Thyroid gland (tissue), 4 donors: ENCODE measurements around the gene MACROD1.

ENCODE experiments used
- POLR2A ChIP-seq, 2 donors: fragments of 450-650 bp; IDR thresholded peaks; one replicate each; pipeline ENCODE4 v1.6.1; 2017; ENCODE audit warnings: antibody characterized with exemption in 2 of 2, mild to moderate bottlenecking in 2 of 2, moderate library complexity in 1 of 2
- TF ChIP-seq, protein P1 (sequence below), 6 experiments: fragments of 200-600 bp in 3 of 6; fragments of 450-650 bp in 3 of 6; sonication (generic) in 3 of 6; IDR thresholded peaks; one replicate each; pipeline ENCODE4 v1.5.1; 2016 to 2019; ENCODE audit warnings: antibody characterized with exemption in 6 of 6, mild to moderate bottlenecking in 2 of 6, inconsistent platforms in 1 of 6, moderate library complexity in 1 of 6

DNA sequence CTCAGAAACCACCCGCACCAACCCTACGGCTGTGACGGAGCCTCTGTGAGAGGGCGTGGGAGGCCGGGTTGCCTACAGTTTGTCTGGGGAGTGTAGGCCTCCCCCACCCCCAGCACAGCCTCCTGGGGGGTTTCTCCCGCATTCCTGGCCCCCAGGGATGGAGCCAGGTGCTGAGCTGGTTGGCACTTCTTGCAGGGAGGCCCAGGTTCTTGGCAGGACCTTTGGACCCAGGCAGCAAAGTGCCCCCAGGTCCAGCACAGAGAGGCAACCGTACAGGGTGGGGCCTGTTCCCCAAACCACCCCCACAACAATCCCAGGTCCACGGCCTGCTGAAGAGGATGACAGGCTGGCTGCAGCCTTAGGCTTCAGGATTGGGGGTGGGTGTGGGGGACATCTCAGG, 36.5 kb downstream of the MACROD1 start:
- TF ChIP-seq, protein P1, sequence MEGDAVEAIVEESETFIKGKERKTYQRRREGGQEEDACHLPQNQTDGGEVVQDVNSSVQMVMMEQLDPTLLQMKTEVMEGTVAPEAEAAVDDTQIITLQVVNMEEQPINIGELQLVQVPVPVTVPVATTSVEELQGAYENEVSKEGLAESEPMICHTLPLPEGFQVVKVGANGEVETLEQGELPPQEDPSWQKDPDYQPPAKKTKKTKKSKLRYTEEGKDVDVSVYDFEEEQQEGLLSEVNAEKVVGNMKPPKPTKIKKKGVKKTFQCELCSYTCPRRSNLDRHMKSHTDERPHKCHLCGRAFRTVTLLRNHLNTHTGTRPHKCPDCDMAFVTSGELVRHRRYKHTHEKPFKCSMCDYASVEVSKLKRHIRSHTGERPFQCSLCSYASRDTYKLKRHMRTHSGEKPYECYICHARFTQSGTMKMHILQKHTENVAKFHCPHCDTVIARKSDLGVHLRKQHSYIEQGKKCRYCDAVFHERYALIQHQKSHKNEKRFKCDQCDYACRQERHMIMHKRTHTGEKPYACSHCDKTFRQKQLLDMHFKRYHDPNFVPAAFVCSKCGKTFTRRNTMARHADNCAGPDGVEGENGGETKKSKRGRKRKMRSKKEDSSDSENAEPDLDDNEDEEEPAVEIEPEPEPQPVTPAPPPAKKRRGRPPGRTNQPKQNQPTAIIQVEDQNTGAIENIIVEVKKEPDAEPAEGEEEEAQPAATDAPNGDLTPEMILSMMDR (IDR thresholded peaks at IDR 0.05): no peak
- TF ChIP-seq POLR2A (IDR thresholded peaks at IDR 0.05): no peak
